Measurements from ENCODE around the gene RYR1.

GRCh38 chr19:38519168-38519567, 85.7 kb downstream of the RYR1 start:
- TF ChIP-seq CTCF (IDR thresholded peaks at IDR 0.05; ENCODE audit: poor library complexity) (no peak), EZH2 (IDR thresholded peaks at IDR 0.05; ENCODE audit: borderline replicate concordance) (no peak), EZH2phosphoT487 (IDR thresholded peaks at IDR 0.05; ENCODE audit: low read depth, severe bottlenecking, unreplicated experiment) (no peak)

All from hepatocyte (in vitro differentiated cells).